T-cell (primary cell): ENCODE data around the gene MTX3. TPM values are rescaled to one million over a fixed set of nuclear protein-coding genes. Genes with fewer than 3 reads are reported as not detected.

Source experiments
- ATAC-seq, 4 experiments: fragments of 200-7000 bp in 3 of 4; fragments of 150-1000 bp in 1 of 4; cut with Tn5 transposase; replicated peaks in 1 of 4; 1 replicate in 3 of 4; 2 replicates in 1 of 4; pipeline ENCODE4 v1.10.0; 2021; ENCODE audit warnings: moderate library complexity in 3 of 4, mild to moderate bottlenecking in 2 of 4, moderate number of reproducible peaks in 1 of 4
- CTCF ChIA-PET, 2 donors: fragments of 300-600 bp; sonication (Branson Sonifier 250); formaldehyde crosslinking; loops; one replicate each; lab custom pipeline; 2022; ENCODE audit warnings: antibody characterized with exemption in 2 of 2; lab: Charles Lee
- POLR2A ChIA-PET, 2 donors: fragments of 300-600 bp; sonication (Branson Sonifier 250); formaldehyde crosslinking; loops; one replicate each; lab custom pipeline; 2022; ENCODE audit warnings: antibody characterized with exemption in 2 of 2; lab: Charles Lee
- DNase-seq, 35 experiments: peaks; one replicate each; pipeline versions ENCODE4 v3.0.0 to v3.0.0-alpha.2; 2013 to 2023
- H3K27ac ChIP-seq: one replicate; pipeline ENCODE4 v1.5.1; 2013; ENCODE audit warnings: low read length
- H3K27me3 ChIP-seq, 2 experiments: replicated peaks in 1 of 2; 1 replicate in 1 of 2; 2 replicates in 1 of 2; pipeline versions ENCODE4 v1.6.1 to v1.7.0; 2013; ENCODE audit warnings: low read length in 1 of 2, mixed read lengths in 1 of 2; ENCODE audit not compliant: control insufficient read depth in 2 of 2, insufficient read depth in 2 of 2; ENCODE audit errors: extremely low read depth in 1 of 2
- H3K36me3 ChIP-seq, 2 donors: 1 replicate in 1 of 2; 2 replicates in 1 of 2; pipeline versions ENCODE4 v1.6.1 to v1.7.0; 2013; ENCODE audit warnings: low read length in 1 of 2; ENCODE audit not compliant: control insufficient read depth in 2 of 2, insufficient read depth in 1 of 2; ENCODE audit errors: extremely low read depth in 1 of 2
- H3K4me1 ChIP-seq, 2 experiments: 1 replicate in 1 of 2; 2 replicates in 1 of 2; pipeline versions ENCODE4 v1.6.1 to v1.7.0; 2013; ENCODE audit warnings: low read length in 2 of 2, mixed read lengths in 1 of 2; ENCODE audit not compliant: insufficient read depth in 2 of 2, control insufficient read depth in 1 of 2; ENCODE audit errors: extremely low read depth in 1 of 2
- H3K4me3 ChIP-seq, 2 donors: 1 replicate in 1 of 2; 2 replicates in 1 of 2; pipeline versions ENCODE4 v1.5.1 to v1.7.0; 2013; ENCODE audit warnings: mild to moderate bottlenecking in 2 of 2, low read length in 1 of 2, moderate library complexity in 1 of 2; ENCODE audit not compliant: control insufficient read depth in 1 of 2; ENCODE audit errors: extremely low read depth in 1 of 2
- H3K9me3 ChIP-seq: 2 replicates; pipeline ENCODE4 v1.7.0; 2013
- H3K27ac Mint-ChIP-seq, 2 donors: one replicate each; pipeline ENCODE4 v1.8.0; 2020 to 2021; ENCODE audit warnings: mild to moderate bottlenecking in 2 of 2, mixed read lengths in 2 of 2
- H3K27me3 Mint-ChIP-seq, 2 donors: one replicate each; pipeline ENCODE4 v1.8.0; 2021 to 2022; ENCODE audit warnings: mixed read lengths in 2 of 2
- H3K36me3 Mint-ChIP-seq: one replicate; pipeline ENCODE4 v1.8.0; 2021; ENCODE audit warnings: mixed read lengths
- H3K4me1 Mint-ChIP-seq, 3 donors: one replicate each; pipeline ENCODE4 v1.8.0; 2020 to 2022; ENCODE audit warnings: mixed read lengths in 3 of 3, mild to moderate bottlenecking in 1 of 3
- H3K4me3 Mint-ChIP-seq, 3 donors: one replicate each; pipeline ENCODE4 v1.8.0; 2020 to 2022; ENCODE audit warnings: mild to moderate bottlenecking in 3 of 3, mixed read lengths in 3 of 3, moderate library complexity in 3 of 3
- H3K9me3 Mint-ChIP-seq, 3 donors: one replicate each; pipeline ENCODE4 v1.8.0; 2020 to 2022; ENCODE audit warnings: mixed read lengths in 3 of 3
- WGBS: methylation state at CpG from one replicate; pipeline ENCODE4 v1.1.5; 2013; ENCODE audit warnings: missing lambda C conversion rate; ENCODE audit not compliant: insufficient coverage; 5-methylcytosine and 5-hydroxymethylcytosine counted together
- total RNA-seq, 35 experiments: library from RNA in 6 of 35; stranded (reverse) in 6 of 35; fragments of 120-200 nt in 1 of 35; gene quantifications; one replicate each; pipeline versions ENCODE4 v1.2.1 to v1.2.4 and lab custom pipeline; 2013 to 2026

The MTX3 gene
- total RNA-seq, 5 donors from 2014 or later (not counting 1 experiment from before 2014, with no cell fraction given), result 17.9 to 28.7 (median 21.0) TPM

- ATAC-seq (no peak), DNase-seq (no peak)
- Mint-ChIP-seq H3K9me3 (peaks cover 0 to 5% (median 0%) of the 10 kb centered on the region in 3 donors), H3K27ac (no peak overlapping the region), H3K4me1 (no peaks in the 10 kb centered on the region), H3K27me3 (peaks cover 3 to 13% of the 10 kb centered on the region in 2 donors), H3K4me3 (no peak overlapping the region), H3K36me3 (no peaks in the 10 kb centered on the region)
- Histone ChIP-seq H3K27me3 (no peaks in the 10 kb centered on the region), H3K9me3 (no peaks in the 10 kb centered on the region), H3K36me3 (no peaks in the 10 kb centered on the region), H3K27ac (no peak overlapping the region), H3K4me3 (no peak overlapping the region), H3K4me1 (no peaks in the 10 kb centered on the region)
- ChIA-PET POLR2A (no interaction called here), CTCF (no interaction called here)
- 78% methylated on average over 3 of the region's 5 CpGs for WGBS
These were observed 35.6 kb downstream of the MTX3 start for GRCh38 chr5:79955356-79955895.

- WGBS, result 100% methylated on average over 1 of the region's 3 CpGs
- Mint-ChIP-seq H3K27me3 (peaks cover 3 to 13% of the 10 kb centered on the region in 2 donors), H3K27ac (no peak overlapping the region), H3K9me3 (peaks cover 0 to 5% (median 0%) of the 10 kb centered on the region in 3 donors), H3K4me3 (no peak overlapping the region), H3K4me1 (no peaks in the 10 kb centered on the region), H3K36me3 (no peaks in the 10 kb centered on the region)
- POLR2A ChIA-PET, result no interaction called here
- no peak overlapping the region for H3K4me3 ChIP-seq
- H3K27ac ChIP-seq, result no peak overlapping the region
- no peaks in the 10 kb centered on the region for H3K36me3 ChIP-seq
- no peaks in the 10 kb centered on the region for H3K4me1 ChIP-seq
- no peaks in the 10 kb centered on the region for H3K27me3 ChIP-seq
- CTCF ChIA-PET, result interaction anchor here in 1 of 2 donors (0.6 kb wide), 1 partner anchor 88 kb away, joined by 3 read pairs; no protein-coding TSS in a partner anchor
- no peak for DNase-seq
- no peaks in the 10 kb centered on the region for H3K9me3 ChIP-seq
- ATAC-seq, result no peak
These were observed 36.4 kb downstream of the MTX3 start for GRCh38 chr5:79954620-79955019.

GRCh38 chr5:79947567-79947966 is 43.5 kb downstream of the MTX3 start:
- Mint-ChIP-seq H3K27ac (no peak overlapping the region), H3K4me1 (no peaks in the 10 kb centered on the region), H3K27me3 (peaks cover 0 to 4% of the 10 kb centered on the region in 2 donors), H3K4me3 (no peak overlapping the region), H3K36me3 (no peaks in the 10 kb centered on the region), H3K9me3 (peaks cover 0 to 3% (median 0%) of the 10 kb centered on the region in 3 donors)
- DNase-seq, result no peak
- no CpG with 5 or more reads among the region's 3 CpGs for WGBS
- Histone ChIP-seq H3K27me3 (no peaks in the 10 kb centered on the region), H3K4me3 (no peak overlapping the region), H3K36me3 (no peaks in the 10 kb centered on the region), H3K27ac (no peak overlapping the region), H3K9me3 (no peaks in the 10 kb centered on the region), H3K4me1 (no peaks in the 10 kb centered on the region)
- CTCF ChIA-PET, result no interaction called here
- no peak for ATAC-seq
- POLR2A ChIA-PET, result interaction anchor here in 1 of 2 donors (0.6 kb wide), 1 partner anchor 894 kb away, joined by 7 read pairs; no protein-coding TSS in a partner anchor

- Histone ChIP-seq H3K4me3 (no peak overlapping the region), H3K27me3 (peaks cover 0 to 15% of the 10 kb centered on the region in 2 experiments), H3K36me3 (no peaks in the 10 kb centered on the region), H3K4me1 (no peaks in the 10 kb centered on the region), H3K27ac (no peak overlapping the region), H3K9me3 (no peaks in the 10 kb centered on the region)
- ATAC-seq, result peak in 2 of 4 experiments; percentile 54 to 65
- Mint-ChIP-seq H3K4me1 (peaks cover 0 to 8% (median 3%) of the 10 kb centered on the region in 3 donors), H3K9me3 (no peaks in the 10 kb centered on the region), H3K4me3 (no peak overlapping the region), H3K27me3 (peaks cover 0 to 9% of the 10 kb centered on the region in 2 donors), H3K27ac (no peak overlapping the region), H3K36me3 (no peaks in the 10 kb centered on the region)
- ChIA-PET POLR2A (no interaction called here), CTCF (no interaction called here)
- DNase-seq, result peak in 5 of 35 experiments; percentile 1 to 10 (median 8)
- no CpG with 5 or more reads among the region's 3 CpGs for WGBS
These were observed 52.6 kb downstream of the MTX3 start for GRCh38 chr5:79938468-79938867.

- Mint-ChIP-seq H3K4me3 (no peak overlapping the region), H3K9me3 (no peaks in the 10 kb centered on the region), H3K36me3 (no peaks in the 10 kb centered on the region), H3K4me1 (peaks cover 0 to 8% (median 3%) of the 10 kb centered on the region in 3 donors), H3K27me3 (peaks cover 0 to 6% of the 10 kb centered on the region in 2 donors), H3K27ac (no peak overlapping the region)
- Histone ChIP-seq H3K4me1 (no peaks in the 10 kb centered on the region), H3K36me3 (no peaks in the 10 kb centered on the region), H3K27ac (no peak overlapping the region), H3K9me3 (no peaks in the 10 kb centered on the region), H3K4me3 (no peak overlapping the region), H3K27me3 (peaks cover 0 to 15% of the 10 kb centered on the region in 2 experiments)
- DNase-seq (no peak), ATAC-seq (no peak)
- no CpG with 5 or more reads among the region's 3 CpGs for WGBS
- ChIA-PET POLR2A (no interaction called here), CTCF (no interaction called here)
These were observed 54.3 kb downstream of the MTX3 start for GRCh38 chr5:79936646-79937216.

GRCh38 chr5:79936002-79936645 is 54.9 kb downstream of the MTX3 start:
- no peaks in the 10 kb centered on the region for H3K4me1 ChIP-seq
- H3K36me3 Mint-ChIP-seq, result no peaks in the 10 kb centered on the region
- no peaks in the 10 kb centered on the region for H3K9me3 ChIP-seq
- no CpG with 5 or more reads among the region's 4 CpGs for WGBS
- ATAC-seq (no peak), DNase-seq (no peak)
- H3K27me3 Mint-ChIP-seq, result peaks cover 0 to 6% of the 10 kb centered on the region in 2 donors
- H3K27me3 ChIP-seq, result peaks cover 0 to 15% of the 10 kb centered on the region in 2 experiments
- H3K36me3 ChIP-seq, result no peaks in the 10 kb centered on the region
- H3K4me3 ChIP-seq, result no peak overlapping the region
- H3K9me3 Mint-ChIP-seq, result no peaks in the 10 kb centered on the region
- POLR2A ChIA-PET, result no interaction called here
- no peak overlapping the region for H3K27ac ChIP-seq
- H3K4me1 Mint-ChIP-seq, result peaks cover 0 to 8% (median 3%) of the 10 kb centered on the region in 3 donors
- no peak overlapping the region for H3K4me3 Mint-ChIP-seq
- CTCF ChIA-PET, result no interaction called here
- no peak overlapping the region for H3K27ac Mint-ChIP-seq
